GM18505 (cell line): ENCODE results near the gene H2AZ1.
"Not testable (repeated sequence)": the region's sequence is repeated elsewhere in the genome, so short reads cannot be mapped to it uniquely, and the experiment has no call there.

ENCODE experiments used
- ATAC-seq: cut with Tn5 transposase; IDR thresholded peaks from one replicate; pipeline ENCODE4 v1.9.1; 2021; ENCODE audit not compliant: unreplicated experiment
- POLR2A ChIP-seq: IDR thresholded peaks from 4 replicates; pipeline ENCODE4 v1.6.1; 2011; ENCODE audit warnings: borderline replicate concordance; ENCODE audit not compliant: insufficient read depth, insufficient read length; ENCODE audit errors: extremely low read depth

The H2AZ1 gene

DNA sequence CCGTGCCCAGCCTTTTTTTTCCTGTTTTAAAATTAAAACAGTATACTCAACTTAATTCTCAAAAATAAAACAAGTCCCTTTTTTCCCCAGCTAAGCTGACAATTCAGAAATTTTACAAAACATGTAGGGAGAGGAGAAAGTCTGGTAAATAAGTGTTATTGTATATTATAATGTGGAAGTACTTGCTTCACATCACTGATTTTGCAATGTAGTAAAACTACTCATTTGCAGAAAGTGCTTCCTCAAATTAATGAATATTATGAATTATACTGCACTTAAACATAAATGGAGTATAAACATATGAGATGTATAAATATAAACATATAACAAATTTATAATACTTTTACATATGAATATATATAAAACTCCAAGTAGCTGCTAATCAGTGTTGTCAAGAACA, 11.6 kb upstream of the H2AZ1 start:
- no peak for TF ChIP-seq POLR2A
- no peak for ATAC-seq

DNA sequence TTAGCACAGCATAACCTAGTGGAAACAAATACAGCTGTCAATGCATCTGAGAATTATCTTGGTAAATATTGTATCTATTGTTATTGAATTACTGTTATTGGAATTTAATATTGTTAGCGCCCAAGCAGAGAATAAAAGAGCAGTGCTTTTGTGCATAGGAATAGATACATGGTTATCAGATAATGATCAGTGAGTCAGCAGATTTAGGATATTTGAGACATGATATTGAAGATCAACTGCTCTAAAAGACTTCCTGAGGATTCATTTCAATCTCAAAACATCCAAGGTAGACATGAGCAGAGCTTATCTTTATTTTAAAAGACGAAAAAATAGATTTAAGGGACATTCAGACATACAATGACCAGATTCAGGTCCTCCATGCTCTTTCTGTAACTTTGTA, 10.6 kb upstream of the H2AZ1 start:
- no peak for TF ChIP-seq POLR2A
- no peak for ATAC-seq

DNA sequence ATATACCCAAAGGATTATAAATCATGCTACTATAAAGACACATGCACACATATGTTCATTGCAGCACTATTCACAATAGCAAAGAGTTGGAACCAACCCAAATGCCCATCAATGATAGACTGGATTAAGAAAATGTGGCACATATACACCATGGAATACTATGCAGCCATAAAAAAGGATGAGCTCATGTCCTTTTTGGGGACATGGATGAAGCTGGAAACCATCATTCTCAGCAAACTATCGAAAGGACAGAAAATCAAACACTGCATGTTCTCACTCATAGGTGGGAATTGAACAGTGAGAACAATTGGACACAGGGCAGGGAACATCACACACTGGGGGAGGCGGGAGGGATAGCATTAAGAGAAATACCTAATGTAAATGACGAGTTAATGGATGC, 8.1 kb upstream of the H2AZ1 start:
- ATAC-seq = not testable (repeated sequence)

DNA sequence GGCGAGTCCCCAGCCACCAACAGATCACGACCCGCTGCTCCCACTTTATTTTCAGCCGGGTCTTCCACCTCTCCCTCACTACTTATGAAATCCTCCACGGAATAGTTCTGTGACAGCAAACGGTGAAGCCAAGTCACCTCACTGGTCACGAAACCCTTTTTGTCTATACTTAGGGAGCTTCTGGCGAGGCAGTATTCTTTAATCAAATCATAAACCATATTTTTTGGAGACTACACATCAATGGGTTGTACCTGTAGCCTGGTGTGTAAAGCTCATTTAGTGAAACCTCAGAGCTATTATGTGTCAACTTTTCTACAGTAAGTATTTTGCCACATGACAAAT, 809 bp upstream of the H2AZ1 start:
- no peak for TF ChIP-seq POLR2A
- ATAC-seq = no peak

DNA sequence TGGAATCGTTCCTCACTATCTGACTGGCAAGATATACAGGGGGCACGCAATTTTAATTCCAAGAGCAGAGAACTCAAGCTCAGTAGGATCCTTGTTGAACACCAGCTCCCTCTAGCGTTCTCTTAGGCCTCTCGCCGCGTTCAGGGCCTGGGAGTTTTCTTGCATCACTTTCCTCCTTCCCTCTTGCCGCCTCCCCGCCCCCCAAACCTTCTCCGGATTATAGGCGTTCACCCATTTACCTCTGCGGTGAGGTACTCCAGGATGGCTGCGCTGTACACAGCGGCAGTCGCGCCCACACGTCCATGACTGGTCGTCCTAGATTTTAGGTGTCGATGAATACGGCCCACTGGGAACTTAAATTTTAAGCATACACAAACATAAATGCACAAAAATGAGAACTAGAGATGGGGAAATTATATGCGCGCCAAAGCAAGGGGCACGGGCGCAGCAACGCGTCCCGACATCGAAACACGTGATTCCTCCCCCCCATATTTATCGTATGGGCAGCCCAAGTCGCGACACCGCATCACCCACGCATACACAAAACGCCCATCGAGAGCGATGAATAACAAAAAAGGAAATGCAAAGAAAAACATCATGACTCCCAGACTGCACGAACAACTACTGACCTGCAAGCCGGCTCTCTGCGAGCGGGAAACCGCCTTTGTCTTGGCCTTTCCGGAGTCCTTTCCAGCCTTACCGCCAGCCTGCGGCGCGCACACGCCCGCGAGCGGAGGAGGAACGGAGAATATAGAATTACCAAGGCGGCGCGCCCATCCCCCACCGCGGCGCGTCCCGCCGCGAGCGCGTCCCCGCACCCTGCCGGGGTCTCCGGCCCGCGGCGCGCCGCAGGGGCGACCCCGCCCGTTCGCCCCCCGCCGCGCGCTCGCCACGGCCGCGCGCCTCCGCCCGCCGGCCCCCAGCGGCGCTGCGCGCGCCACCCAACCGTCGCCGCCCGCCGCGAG, 759 bp downstream of the H2AZ1 start:
- ATAC-seq = peak; percentile 27
- TF ChIP-seq POLR2A = peak; percentile 33

DNA sequence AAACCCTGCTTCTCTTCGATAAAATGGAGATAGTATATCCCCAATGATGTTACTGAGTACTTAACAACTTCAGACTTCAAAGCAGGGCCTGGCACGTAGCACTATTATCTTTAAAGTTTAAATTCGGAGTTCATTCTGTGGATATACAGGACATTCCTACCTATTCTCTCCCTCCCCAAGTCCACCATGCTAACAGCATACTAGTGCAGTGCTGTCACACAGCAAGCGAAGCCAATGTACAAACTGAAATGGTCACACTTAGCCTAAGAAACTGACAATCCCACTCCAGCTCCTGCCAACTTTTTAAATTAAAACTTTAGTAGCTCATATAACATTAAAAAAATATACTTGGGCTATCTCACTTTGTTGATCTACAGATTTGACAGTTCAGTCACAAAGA, 2.5 kb downstream of the H2AZ1 start:
- no peak for ATAC-seq
- TF ChIP-seq POLR2A = no peak

DNA sequence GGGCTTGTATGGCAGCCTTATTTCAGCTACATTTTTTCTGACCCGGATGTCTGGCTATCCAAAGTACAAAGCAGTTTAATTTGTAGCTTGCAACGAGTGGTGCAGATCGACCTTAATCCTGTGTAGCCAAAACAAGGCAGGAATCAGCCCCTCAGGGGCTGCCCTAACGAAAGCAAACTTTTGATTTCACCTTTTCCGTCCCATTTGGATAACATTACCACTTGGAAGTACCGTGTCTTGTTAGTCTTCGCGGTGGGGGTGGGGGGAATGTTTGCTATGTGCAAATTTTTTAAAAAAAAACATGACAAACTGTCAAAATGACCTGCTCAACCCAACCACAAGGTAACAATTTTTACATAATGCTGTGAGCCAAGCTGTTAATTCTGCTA, 2.9 kb downstream of the H2AZ1 start:
- no peak for ATAC-seq
- no peak for TF ChIP-seq POLR2A

DNA sequence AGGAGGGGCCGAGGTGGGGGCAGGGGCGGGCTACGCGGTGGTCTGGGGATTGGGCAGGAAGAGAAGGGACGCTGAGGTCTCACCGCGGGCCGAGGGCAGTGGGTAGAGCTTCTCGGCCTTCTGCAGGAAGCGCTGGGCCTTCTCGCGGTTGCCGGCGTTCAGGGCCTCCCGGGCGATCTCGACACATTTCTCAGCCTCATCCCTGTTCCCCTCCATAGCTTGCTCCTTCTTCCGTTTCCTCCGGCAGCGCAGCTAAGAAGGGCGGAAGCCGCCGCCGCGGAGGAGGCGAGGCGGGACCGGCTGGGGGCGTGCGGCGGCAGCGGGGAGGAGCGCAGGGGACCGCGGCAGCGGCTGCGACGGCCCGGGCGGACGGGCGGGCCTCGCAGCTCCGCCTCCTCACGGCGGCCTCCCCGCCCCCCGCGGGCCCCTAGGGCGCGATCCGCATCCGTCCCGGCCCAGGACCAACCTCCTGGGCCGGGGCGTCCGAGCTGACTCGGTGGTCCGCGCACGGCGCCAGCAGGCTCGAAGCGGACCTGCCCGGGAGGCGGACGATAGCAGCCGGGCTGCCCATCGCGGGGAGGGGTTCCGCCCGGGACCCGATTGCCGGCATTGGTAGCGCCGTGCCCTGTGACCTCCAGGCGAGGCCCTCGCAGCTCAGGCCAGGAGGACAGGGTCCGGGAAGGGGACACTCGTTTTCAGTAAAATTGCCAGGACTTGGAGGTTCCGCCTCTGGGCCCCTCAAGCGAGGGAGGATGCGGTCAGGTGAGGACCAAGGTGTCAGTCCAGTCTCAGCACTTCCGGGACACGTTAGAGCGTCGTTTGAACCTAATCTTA, 3.5 kb downstream of the H2AZ1 start, which contains the start of gene DNAJB14:
TSS of gene DNAJB14 (minus strand) at position 263 of the 834 bp plus-strand sequence. CDS start at position 216, 47 bp downstream.
- peak; percentile 44 for ATAC-seq
- TF ChIP-seq POLR2A = peak; percentile 79

DNA sequence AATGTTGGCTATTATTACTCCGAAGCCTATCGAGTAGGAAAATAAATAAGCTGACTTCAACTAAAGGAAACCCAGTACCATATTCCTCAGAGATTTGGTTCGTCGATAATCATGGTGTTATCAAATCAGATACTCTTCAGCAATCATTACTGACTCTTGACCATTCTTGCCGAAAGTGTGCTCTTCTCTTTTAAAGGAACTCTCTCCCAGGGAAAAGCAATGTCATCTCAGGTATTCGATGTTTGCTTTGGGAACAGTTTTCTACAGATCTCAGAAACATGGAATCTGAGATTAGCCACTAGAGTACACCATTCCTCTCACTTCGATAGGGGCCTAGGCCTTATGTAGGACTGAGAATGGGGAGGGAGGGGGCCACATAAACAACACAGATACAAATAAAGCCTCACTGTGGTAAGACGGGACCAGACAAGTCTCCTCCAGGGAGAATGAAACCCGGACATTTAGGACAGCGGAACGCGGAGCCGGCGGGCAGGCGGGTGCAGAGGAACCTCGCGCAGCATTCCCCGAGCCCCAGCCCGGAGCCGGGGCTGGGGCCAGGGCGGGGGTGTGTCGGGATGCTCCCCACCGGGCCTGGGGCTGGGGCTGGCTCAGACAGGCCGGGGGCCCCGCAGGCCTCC, 4.2 kb downstream of the H2AZ1 start:
- no peak for TF ChIP-seq POLR2A
- ATAC-seq = peak; percentile 1

DNA sequence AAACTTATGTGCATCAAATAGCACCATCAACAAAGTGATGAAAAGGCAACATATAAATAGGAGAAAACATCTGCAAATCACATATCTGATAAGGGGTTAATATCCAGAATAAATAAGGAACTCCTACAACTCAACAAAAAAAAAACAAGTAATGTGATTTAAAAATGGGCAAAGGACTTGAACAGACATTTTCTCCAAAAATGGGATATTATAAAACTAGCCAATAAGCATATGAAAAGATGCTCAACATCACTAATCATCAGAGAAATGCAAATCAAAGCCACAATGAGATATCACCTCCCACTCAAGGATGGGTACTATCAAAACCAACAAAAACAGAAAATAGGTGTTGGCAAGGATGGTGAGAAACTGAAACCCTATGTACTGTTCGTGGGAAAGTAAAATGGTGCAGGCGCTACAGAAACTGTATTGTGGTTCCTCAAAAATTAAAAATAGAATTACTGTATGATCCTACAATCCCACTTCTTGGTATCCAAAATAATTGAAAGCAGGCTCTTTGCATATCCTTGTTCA, 6.1 kb downstream of the H2AZ1 start:
- ATAC-seq = no peak
- TF ChIP-seq POLR2A = no peak

DNA sequence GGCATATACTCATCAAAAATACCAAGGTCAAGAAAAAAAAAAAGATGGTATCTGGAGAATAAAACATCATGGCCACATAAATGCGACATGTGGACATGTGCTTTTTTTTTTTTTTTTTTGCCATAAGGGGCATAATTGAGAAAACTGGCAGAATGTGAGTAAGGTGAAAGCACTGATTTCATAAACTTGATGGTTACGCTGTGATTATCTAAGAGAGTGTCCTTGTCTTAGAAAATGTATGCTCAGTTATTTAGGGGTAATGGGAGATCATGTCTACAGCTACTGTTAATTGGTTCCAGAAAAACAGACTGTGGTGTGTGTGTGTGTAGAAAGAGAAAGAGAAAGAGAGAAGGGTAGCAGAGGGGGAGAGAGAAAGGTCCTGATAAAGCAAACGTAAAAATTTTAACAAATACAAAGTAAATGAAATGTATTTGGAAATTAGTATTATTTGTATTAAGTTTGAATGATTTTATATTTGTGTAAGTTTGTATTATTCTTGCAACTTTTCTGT, 11.8 kb downstream of the H2AZ1 start:
- no peak for ATAC-seq
- no peak for TF ChIP-seq POLR2A

DNA sequence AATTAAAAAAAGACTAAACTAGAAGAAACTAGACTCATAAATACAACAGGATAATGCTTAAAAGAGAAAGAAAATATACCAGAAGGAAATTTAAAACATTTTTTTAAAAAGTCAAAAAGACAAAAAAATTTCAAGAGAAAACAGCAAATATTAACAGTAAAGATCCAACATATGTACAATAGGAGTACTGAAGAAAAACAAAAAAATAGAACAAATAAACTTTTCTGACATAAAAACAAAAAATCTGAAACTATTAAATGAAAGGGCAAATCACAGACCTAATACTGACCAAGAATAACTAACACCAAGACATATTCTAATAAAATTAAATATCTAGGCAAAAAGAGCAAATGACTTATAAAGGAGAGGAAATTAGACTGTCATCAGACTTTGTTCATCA, 15.2 kb downstream of the H2AZ1 start:
- no peak for TF ChIP-seq POLR2A
- ATAC-seq = no peak

DNA sequence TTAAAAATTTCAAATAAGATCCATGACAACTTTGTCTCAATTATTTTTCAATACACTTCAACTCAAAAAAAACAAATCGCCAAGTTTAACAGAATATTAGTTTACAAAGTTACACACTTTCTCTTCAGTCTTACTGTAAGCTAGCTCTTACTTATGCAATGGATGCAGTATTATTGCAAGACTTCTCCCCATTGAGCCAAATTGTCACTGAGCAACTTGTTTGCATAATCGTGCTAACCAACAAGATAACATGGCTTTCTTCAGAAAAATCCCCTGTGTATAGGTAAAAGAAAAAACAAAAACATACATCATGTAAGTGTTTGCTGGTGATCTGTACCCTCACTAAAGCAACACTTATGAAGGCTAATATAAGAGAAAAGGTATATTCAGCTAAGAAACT, 22.5 kb downstream of the H2AZ1 start:
- TF ChIP-seq POLR2A = no peak
- no peak for ATAC-seq

DNA sequence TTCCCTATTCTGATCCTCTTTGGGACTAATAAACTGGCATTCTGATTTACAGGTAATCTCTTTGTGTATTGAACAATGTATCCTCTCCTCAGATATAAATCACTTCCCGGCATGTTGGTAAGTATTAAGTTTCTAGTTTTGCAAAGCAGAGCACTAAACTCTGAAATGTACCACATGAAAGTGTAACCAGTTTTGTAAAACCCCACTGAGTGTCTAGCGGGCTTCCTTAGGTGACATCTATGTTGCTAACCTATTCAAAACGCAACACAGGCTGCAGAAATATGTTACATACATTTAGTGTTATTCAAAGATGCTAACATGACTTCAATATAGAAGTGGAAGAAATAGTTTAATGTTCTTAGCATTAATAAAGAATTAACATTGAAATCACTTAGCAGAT, 28.9 kb downstream of the H2AZ1 start:
- ATAC-seq = no peak
- no peak for TF ChIP-seq POLR2A

DNA sequence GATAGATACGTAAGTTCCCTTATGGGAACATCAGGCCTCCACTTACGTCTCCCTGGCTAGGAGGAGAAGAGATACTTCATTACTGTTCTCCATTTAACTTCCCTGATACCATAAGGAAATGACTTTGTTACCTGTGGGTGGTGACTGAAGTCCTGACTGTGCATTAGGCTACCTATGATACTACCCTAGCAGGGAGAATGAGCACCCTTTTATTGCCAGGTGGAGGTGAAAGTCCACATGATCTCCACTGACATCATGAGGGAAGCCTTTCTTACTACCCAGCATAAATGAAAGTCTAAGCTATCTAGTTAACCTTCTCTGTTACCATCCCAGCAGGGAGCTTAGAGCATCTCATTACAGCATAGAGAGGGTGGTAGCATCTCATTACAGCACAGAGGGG, 31.4 kb downstream of the H2AZ1 start:
- ATAC-seq = no peak

More for the DNA sequence above, 31.4 kb downstream of the H2AZ1 start:
- no peak for TF ChIP-seq POLR2A
